GM12874 (cell line): ENCODE results near the gene DSTYK.

ENCODE experiments used
- CTCF ChIP-seq: IDR thresholded peaks from 2 replicates; pipeline ENCODE4 v1.5.1; 2011; ENCODE audit warnings: low read depth, mild to moderate bottlenecking, control low read depth, low read length, moderate library complexity; ENCODE audit not compliant: insufficient read depth

The DSTYK gene

GRCh38 chr1:205168291-205168690, 43.2 kb downstream of the DSTYK start:
- TF ChIP-seq CTCF, result no peak

- TF ChIP-seq CTCF, result no peak
These were observed 49.2 kb downstream of the DSTYK start for GRCh38 chr1:205162301-205162700.

- no peak for TF ChIP-seq CTCF
These were observed 50.4 kb downstream of the DSTYK start for GRCh38 chr1:205161076-205161475.

- TF ChIP-seq CTCF, result no peak
These were observed 53.4 kb downstream of the DSTYK start for GRCh38 chr1:205158048-205158616.

GRCh38 chr1:205152505-205152904, 59.0 kb downstream of the DSTYK start:
- no peak for TF ChIP-seq CTCF

GRCh38 chr1:205150651-205151428, 60.7 kb downstream of the DSTYK start:
- TF ChIP-seq CTCF, result no peak

GRCh38 chr1:205147191-205147835, 64.2 kb downstream of the DSTYK start:
- no peak for TF ChIP-seq CTCF
